GM21529 (cell line): ENCODE data around the gene PGLYRP2.

ENCODE experiments used
- ATAC-seq: cut with Tn5 transposase; IDR thresholded peaks from one replicate; pipeline ENCODE4 v1.9.1; 2021; ENCODE audit not compliant: unreplicated experiment

The PGLYRP2 gene

GRCh38 chr19:15442142-15442920 is 37.0 kb downstream of the PGLYRP2 start:
- no peak for ATAC-seq

DNA sequence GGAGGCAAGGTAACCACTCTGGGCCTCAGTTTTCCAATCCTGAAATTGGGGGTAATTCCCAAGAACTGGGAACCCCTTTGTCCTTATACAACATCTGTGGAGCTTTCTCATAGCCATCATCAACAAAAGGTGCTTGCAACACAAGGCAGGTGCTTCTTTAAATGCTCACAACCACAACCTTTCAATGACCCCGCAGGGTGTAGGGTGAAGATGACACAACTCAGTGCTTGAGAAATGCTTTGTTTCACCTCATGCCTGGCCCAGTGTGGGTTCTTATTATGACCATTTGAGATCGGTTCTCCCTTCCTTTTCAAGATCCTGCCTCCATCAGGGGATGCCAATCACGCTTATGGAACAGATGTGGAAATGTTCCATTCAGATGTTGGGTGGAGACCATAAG is 38.0 kb downstream of the PGLYRP2 start:
- no peak for ATAC-seq

GRCh38 chr19:15439821-15440641 is 39.3 kb downstream of the PGLYRP2 start:
- no peak for ATAC-seq

DNA sequence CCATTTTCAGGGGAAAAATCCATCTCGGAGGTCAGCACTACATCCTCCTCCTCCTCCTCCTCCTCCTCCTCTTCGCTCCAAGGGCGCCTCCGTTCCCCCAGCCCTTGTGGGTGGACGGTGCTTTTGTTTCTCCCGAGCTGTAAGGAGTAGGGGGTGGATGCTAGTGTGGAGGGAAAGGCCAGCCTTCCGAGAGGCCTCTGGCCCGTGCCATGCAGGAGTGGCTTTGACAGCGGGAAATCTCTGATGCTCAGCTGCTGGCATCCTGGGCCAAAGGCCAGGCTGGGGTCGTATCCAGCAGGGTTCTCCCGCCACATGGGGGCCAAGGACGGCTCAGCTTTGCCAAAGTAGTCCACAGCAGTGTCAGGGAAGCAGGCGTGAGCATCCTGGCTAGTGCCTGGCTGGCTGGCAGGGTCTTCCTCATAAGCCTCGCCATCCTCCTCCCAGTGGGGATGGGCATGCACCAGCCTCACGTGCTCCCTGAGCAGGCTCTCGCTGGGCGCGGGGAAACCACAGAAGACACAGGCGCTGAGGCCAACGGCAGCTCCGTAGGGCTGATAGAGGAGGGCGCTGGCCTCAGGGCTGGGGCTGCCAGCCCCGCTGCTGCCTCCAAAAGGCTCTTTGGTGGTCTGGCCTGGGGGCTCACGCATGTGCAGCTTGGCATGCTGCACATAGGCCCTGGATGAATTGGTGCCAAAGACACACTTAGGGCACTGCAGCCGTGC is 40.1 kb downstream of the PGLYRP2 start:
- ATAC-seq, result no peak

GRCh38 chr19:15438577-15438976 is 40.7 kb downstream of the PGLYRP2 start:
- no peak for ATAC-seq

DNA sequence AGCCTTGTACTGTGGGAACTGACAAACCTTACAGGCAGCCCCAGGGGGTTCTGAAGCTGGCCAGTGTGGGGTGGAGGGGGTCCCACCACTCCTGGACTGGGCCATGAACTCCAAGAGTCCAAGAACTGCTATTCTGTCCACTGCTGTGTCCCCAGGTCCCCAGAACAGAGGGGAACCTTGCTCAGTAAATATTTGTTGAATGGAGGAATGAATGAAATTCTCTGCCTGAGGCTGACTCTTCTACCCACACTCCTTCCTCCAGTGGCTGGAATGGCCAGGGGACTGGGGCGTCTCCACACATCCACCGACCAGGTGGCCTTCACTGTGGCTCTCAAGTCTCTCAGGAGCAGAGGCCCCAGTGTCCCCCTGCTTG is 41.2 kb downstream of the PGLYRP2 start:
- no peak for ATAC-seq

DNA sequence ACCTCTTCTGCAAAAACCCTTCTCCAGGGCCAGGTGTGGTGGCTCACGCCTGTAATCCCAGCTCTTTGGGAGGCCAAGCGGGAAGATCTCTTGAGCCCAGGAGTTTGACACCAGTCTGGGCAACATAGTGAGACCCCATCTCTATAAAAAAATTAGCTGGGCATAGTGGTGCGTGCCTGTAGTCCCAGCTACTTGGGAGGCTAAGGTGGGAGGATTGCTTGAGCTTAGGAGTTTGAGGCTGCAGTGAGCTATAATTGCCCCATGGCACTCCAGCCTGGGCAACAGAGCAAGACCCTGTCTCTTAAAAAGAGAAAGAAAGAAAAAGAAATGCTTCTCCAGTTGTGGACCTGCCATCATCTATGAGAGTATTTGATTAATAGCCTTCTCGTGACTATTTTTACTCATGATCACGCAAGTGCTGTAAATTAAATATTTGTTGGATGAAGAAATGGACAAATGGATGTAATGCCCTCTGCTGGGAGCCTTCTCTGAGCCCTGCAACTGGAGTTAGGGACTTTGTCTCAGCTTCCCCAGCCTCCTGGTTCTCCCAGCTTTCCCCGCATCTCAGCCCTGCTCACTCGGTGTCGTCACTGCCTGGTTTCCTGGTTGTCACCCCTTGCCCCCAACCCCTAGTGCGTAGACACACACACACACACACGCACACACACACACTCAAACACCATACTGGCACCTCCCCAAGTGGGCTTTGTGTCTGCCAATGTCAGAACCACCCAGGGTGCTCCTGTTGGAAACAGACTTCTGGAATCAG is 41.8 kb downstream of the PGLYRP2 start:
- no peak for ATAC-seq

GRCh38 chr19:15436826-15437110 is 42.5 kb downstream of the PGLYRP2 start:
- no peak for ATAC-seq

- ATAC-seq, result no peak
Measured at GRCh38 chr19:15436012-15436825, 43.1 kb downstream of the PGLYRP2 start.

DNA sequence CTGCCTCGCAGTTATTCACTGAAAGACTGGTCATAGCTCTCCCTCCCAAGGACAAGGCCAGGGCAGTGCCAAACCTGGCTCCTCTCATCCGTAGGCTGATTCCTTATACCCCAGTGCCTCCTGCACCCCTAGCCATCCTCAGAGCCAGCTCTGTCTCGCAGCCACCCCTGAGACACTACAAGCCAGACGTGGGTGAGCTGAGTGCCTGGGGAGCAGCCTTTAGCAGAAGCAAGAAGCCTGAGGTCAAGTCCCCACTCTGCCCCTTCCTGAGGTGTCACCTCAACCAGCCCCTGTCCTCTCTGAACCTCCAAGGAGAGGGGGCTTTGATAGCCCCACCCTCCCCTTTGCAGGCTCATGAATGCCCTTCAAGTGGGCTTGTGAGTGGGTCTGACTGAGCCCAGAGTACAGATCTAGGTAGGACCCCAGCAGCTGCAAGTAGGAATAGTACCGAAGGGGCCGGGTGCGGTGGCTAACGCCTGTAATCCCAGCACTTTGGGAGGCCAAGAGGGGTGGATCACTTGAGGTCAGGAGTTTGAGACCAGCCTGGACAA is 45.7 kb downstream of the PGLYRP2 start:
- ATAC-seq, result no peak

GRCh38 chr19:15432629-15433518 is 46.4 kb downstream of the PGLYRP2 start:
- peak; percentile 64 for ATAC-seq

- peak; percentile 6 for ATAC-seq
Measured at GRCh38 chr19:15432018-15432494, 47.2 kb downstream of the PGLYRP2 start.

DNA sequence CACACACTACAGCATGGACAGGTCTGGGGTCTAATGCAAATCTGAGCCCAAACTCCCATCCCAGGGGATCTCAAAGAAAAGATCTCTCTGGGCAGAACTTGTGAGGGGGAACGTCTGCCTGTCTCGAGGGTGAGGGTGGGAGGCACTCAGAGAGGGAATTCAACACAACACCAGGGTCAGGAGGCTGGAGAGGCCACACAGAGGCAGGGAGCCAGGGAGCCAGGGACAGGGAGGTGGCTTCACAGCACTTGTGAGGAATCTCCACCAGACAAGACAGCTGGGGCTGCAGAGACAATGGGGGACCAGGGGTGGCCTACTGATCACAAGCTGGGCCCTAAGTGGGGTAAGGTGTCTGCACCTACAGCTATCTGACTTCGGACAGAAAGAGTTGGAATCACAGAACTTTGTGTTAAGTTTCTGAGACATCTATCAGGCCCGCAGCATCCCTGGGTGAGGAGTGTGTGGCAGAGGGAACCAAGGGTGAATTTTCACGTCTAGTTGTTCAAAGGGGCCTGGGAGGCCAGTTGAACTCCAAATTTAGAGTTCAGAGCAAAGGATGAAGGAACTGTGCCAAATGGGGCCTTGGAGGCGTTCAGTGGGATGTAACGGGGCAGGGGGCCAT is 47.8 kb downstream of the PGLYRP2 start:
- ATAC-seq, result no peak

GRCh38 chr19:15430526-15431120 is 48.7 kb downstream of the PGLYRP2 start:
- no peak for ATAC-seq

DNA sequence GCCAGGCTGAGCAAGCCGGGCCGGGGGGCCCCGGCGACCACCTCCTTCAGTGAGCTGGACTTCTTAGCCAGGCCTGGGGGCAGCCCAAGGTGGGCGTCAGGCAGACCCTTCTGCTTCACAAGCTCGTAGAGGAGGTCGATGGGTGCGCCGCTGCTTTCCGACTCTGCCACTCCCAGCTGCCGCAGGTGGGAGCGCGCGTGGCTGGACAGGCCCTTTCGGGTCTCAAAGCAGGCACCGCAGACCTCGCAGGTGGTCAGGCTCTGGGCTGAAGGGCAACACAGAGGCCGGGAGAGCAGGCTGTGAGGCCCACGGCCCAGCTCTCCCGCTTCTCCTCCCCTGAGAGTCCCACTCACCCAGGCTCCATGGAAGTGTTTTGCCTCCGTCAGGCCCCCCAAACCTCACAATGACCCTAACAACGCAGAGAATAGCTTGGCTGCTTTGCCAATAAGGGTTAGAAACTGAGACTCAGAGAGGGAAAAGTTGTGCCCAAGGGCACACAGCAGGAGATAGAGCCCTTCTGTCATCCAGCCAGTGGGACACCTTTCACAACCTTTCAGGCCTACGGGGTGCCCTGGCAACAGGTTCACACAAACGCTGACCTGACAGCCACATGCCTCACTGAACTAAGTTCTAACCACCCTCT is 49.4 kb downstream of the PGLYRP2 start:
- no peak for ATAC-seq

DNA sequence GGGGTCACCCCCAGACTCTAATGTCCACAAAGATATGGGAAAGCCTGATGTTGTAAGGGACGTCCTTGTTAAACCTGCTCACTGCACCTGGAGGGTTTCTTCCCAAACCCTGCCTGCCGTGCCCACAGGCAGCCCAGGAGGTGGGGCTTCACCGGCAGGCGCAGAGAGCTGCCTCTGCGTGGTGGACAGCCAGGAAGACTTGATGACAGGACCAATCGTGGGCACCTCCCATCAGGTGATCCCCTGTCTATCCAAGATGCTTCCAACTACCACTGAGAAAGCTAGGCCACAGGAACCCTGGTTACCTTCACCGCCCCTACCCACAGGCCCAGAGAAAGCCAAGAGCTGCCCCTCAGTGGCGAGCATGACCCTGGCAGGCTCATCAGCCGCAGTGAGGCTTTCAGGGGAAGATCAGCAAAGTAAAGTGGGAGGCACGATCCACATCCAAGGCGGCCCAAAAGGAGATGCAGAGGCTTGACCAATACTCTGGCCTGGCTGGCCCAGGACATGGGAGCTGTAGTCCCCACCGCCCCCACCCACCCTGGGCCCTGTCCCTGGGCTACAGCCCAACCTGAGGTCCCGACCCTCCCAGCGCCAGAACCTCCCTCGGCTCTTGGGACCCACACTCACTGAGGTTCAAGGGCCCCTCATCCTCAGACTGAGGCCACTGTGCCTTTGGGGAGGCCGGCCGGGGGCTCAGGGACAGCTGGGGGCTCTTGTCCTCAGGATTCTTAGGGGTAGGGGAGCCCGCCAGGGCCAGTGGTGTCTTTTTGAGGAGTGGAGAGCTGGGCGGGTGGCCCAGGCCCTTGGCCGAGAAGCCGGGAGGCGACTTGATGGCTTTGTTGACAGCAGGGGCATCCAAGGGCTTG is 50.1 kb downstream of the PGLYRP2 start:
- no peak for ATAC-seq
